ENCODE measurements around the gene TSPAN18. TPM values are rescaled to one million over a fixed set of nuclear protein-coding genes. Genes with fewer than 3 reads are reported as not detected.

The TSPAN18 gene
- total and polyA plus RNA-seq, 2 experiments from 2014 or later, result 9.5 to 21.5 TPM

GRCh38 chr11:44760917-44761550 is 34.3 kb downstream of the TSPAN18 start:
- WGBS (ENCODE audit: low lambda C conversion rate, missing lambda C conversion rate), result 25% methylated on average over 10 of the region's 10 CpGs
- no peaks in the 10 kb centered on the region for H4K20me1 ChIP-seq (ENCODE audit: insufficient read depth, poor library complexity, severe bottlenecking)
- TF ChIP-seq EZH2 (IDR thresholded peaks at IDR 0.05; ENCODE audit: borderline replicate concordance) (no peak), CTCF (IDR thresholded peaks at IDR 0.05; ENCODE audit: poor library complexity) (no peak), EZH2phosphoT487 (IDR thresholded peaks at IDR 0.05; ENCODE audit: low read depth, severe bottlenecking, unreplicated experiment) (no peak)
- no peaks in the 10 kb centered on the region for H3K36me3 ChIP-seq (replicated peaks; ENCODE audit: insufficient read depth, low read depth)
- peaks cover 8% of the 10 kb centered on the region for H3K9me3 ChIP-seq (ENCODE audit: low read depth)
- H3K4me1 ChIP-seq (ENCODE audit: insufficient read depth), result peaks cover 20% of the 10 kb centered on the region
- no peak overlapping the region for H2AFZ ChIP-seq
- peak; percentile 78 for DNase-seq (ENCODE audit: low spot score)
- H3K27ac ChIP-seq, result peak overlapping the region; percentile 83
- peaks cover 32% of the 10 kb centered on the region for H3K79me2 ChIP-seq
- H3K4me3 ChIP-seq, result no peak overlapping the region
- peak overlapping the region; percentile 59 for H3K4me2 ChIP-seq
- no peaks in the 10 kb centered on the region for H3K9me2 ChIP-seq (replicated peaks; ENCODE audit: insufficient read depth)
- no peaks in the 10 kb centered on the region for H3K27me3 ChIP-seq

- DNase-seq (ENCODE audit: low spot score), result peak; percentile 67
Observed at GRCh38 chr11:44761551-44761961, 34.8 kb downstream of the TSPAN18 start.

GRCh38 chr11:44763121-44763820 is 36.5 kb downstream of the TSPAN18 start:
- Histone ChIP-seq H4K20me1 (ENCODE audit: insufficient read depth, poor library complexity, severe bottlenecking) (no peaks in the 10 kb centered on the region), H3K4me2 (no peak overlapping the region), H3K4me3 (no peak overlapping the region), H3K9me2 (replicated peaks; ENCODE audit: insufficient read depth) (no peaks in the 10 kb centered on the region), H3K79me2 (peaks cover 15% of the 10 kb centered on the region), H3K9me3 (ENCODE audit: low read depth) (peaks cover under 1% of the 10 kb centered on the region), H3K27ac (peak overlapping the region; percentile 7), H2AFZ (no peak overlapping the region), H3K27me3 (no peaks in the 10 kb centered on the region), H3K4me1 (ENCODE audit: insufficient read depth) (peaks cover 25% of the 10 kb centered on the region), H3K36me3 (replicated peaks; ENCODE audit: insufficient read depth, low read depth) (no peaks in the 10 kb centered on the region)
- WGBS (ENCODE audit: low lambda C conversion rate, missing lambda C conversion rate), result 71% methylated on average over 5 of the region's 5 CpGs
- DNase-seq (ENCODE audit: low spot score), result no peak
- TF ChIP-seq CTCF (IDR thresholded peaks at IDR 0.05; ENCODE audit: poor library complexity) (no peak), EZH2 (IDR thresholded peaks at IDR 0.05; ENCODE audit: borderline replicate concordance) (no peak), EZH2phosphoT487 (IDR thresholded peaks at IDR 0.05; ENCODE audit: low read depth, severe bottlenecking, unreplicated experiment) (no peak)

More at GRCh38 chr11:44761551-44761961, 34.8 kb downstream of the TSPAN18 start:
- peak overlapping the region; percentile 59 for H3K4me2 ChIP-seq
- H3K79me2 ChIP-seq, result peaks cover 32% of the 10 kb centered on the region
- H3K4me3 ChIP-seq, result no peak overlapping the region
- no peaks in the 10 kb centered on the region for H3K9me2 ChIP-seq (replicated peaks; ENCODE audit: insufficient read depth)
- no peaks in the 10 kb centered on the region for H4K20me1 ChIP-seq (ENCODE audit: insufficient read depth, poor library complexity, severe bottlenecking)
- peaks cover 21% of the 10 kb centered on the region for H3K4me1 ChIP-seq (ENCODE audit: insufficient read depth)
- TF ChIP-seq CTCF (IDR thresholded peaks at IDR 0.05; ENCODE audit: poor library complexity), result no peak
- TF ChIP-seq EZH2 (IDR thresholded peaks at IDR 0.05; ENCODE audit: borderline replicate concordance), result no peak
- TF ChIP-seq EZH2phosphoT487 (IDR thresholded peaks at IDR 0.05; ENCODE audit: low read depth, severe bottlenecking, unreplicated experiment), result no peak
- peak overlapping the region; percentile 83 for H3K27ac ChIP-seq
- no peak overlapping the region for H2AFZ ChIP-seq
- WGBS (ENCODE audit: low lambda C conversion rate, missing lambda C conversion rate), result 30% methylated on average over 14 of the region's 14 CpGs
- no peaks in the 10 kb centered on the region for H3K36me3 ChIP-seq (replicated peaks; ENCODE audit: insufficient read depth, low read depth)
- H3K9me3 ChIP-seq (ENCODE audit: low read depth), result peaks cover 8% of the 10 kb centered on the region
- no peaks in the 10 kb centered on the region for H3K27me3 ChIP-seq
